ENCODE results near the gene LRRC14B. TPM values are rescaled to one million over a fixed set of nuclear protein-coding genes. Genes with fewer than 3 reads are reported as not detected.

The LRRC14B gene
- total RNA-seq, 2 donors from 2014 or later: not detected

GRCh38 chr5:185095-186070, 5.9 kb upstream of the LRRC14B start:
- Mint-ChIP-seq H3K36me3 (ENCODE audit: insufficient read depth in 2 of 2) (no peaks in the 10 kb centered on the region), H3K9me3 (no peaks in the 10 kb centered on the region), H3K27me3 (ENCODE audit: low read depth) (no peaks in the 10 kb centered on the region), H3K27ac (no peak overlapping the region), H3K4me3 (no peak overlapping the region), H3K4me1 (ENCODE audit: low read depth) (peaks cover 12% of the 10 kb centered on the region)
- no peak for DNase-seq
- ATAC-seq (replicated peaks in 1 of 2): no peak

GRCh38 chr5:186091-187041, 4.9 kb upstream of the LRRC14B start:
- no peak for DNase-seq
- no peaks in the 10 kb centered on the region for H3K27me3 Mint-ChIP-seq (ENCODE audit: low read depth)
- H3K4me3 Mint-ChIP-seq: no peak overlapping the region
- H3K27ac Mint-ChIP-seq: no peak overlapping the region
- no peaks in the 10 kb centered on the region for H3K36me3 Mint-ChIP-seq (ENCODE audit: insufficient read depth in 2 of 2)
- ATAC-seq (replicated peaks in 1 of 2): no peak
- no peaks in the 10 kb centered on the region for H3K9me3 Mint-ChIP-seq
- peaks cover 14% of the 10 kb centered on the region for H3K4me1 Mint-ChIP-seq (ENCODE audit: low read depth)

GRCh38 chr5:187042-187431, 4.3 kb upstream of the LRRC14B start:
- no peak for DNase-seq
- Mint-ChIP-seq H3K9me3 (no peaks in the 10 kb centered on the region), H3K27ac (no peak overlapping the region), H3K27me3 (ENCODE audit: low read depth) (no peaks in the 10 kb centered on the region), H3K4me1 (ENCODE audit: low read depth) (peaks cover 14% of the 10 kb centered on the region), H3K4me3 (no peak overlapping the region), H3K36me3 (ENCODE audit: insufficient read depth in 2 of 2) (no peaks in the 10 kb centered on the region)
- no peak for ATAC-seq (replicated peaks in 1 of 2)

GRCh38 chr5:187617-188451, 3.5 kb upstream of the LRRC14B start:
- Mint-ChIP-seq H3K4me1 (ENCODE audit: low read depth) (peaks cover 14% of the 10 kb centered on the region), H3K9me3 (no peaks in the 10 kb centered on the region), H3K27ac (no peak overlapping the region), H3K27me3 (ENCODE audit: low read depth) (no peaks in the 10 kb centered on the region), H3K4me3 (peak overlapping the region; percentile 39 to 47), H3K36me3 (ENCODE audit: insufficient read depth in 2 of 2) (no peaks in the 10 kb centered on the region)
- DNase-seq (no peak), ATAC-seq (replicated peaks in 1 of 2) (no peak)

- Mint-ChIP-seq H3K4me3 (peak overlapping the region; percentile 39 to 47), H3K36me3 (ENCODE audit: insufficient read depth in 2 of 2) (no peaks in the 10 kb centered on the region), H3K9me3 (no peaks in the 10 kb centered on the region), H3K27ac (no peak overlapping the region), H3K27me3 (ENCODE audit: low read depth) (no peaks in the 10 kb centered on the region), H3K4me1 (ENCODE audit: low read depth) (peaks cover 14% of the 10 kb centered on the region)
- peak; percentile 93 to 94 for ATAC-seq (replicated peaks in 1 of 2)
- DNase-seq: peak; percentile 92
Measured at GRCh38 chr5:188488-189481, 2.5 kb upstream of the LRRC14B start.

- H3K27me3 Mint-ChIP-seq (ENCODE audit: low read depth): no peaks in the 10 kb centered on the region
- ATAC-seq (replicated peaks in 1 of 2): no peak
- DNase-seq: no peak
- no peaks in the 10 kb centered on the region for H3K36me3 Mint-ChIP-seq (ENCODE audit: insufficient read depth in 2 of 2)
- no peaks in the 10 kb centered on the region for H3K9me3 Mint-ChIP-seq
- no peak overlapping the region for H3K27ac Mint-ChIP-seq
- peaks cover 14% of the 10 kb centered on the region for H3K4me1 Mint-ChIP-seq (ENCODE audit: low read depth)
- no peak overlapping the region for H3K4me3 Mint-ChIP-seq
Measured at GRCh38 chr5:189486-189885, 1.8 kb upstream of the LRRC14B start.

- ATAC-seq (replicated peaks in 1 of 2) (no peak), DNase-seq (no peak)
- H3K4me3 Mint-ChIP-seq: no peak overlapping the region
- no peaks in the 10 kb centered on the region for H3K36me3 Mint-ChIP-seq (ENCODE audit: insufficient read depth in 2 of 2)
- no peaks in the 10 kb centered on the region for H3K27me3 Mint-ChIP-seq (ENCODE audit: low read depth)
- peaks cover 14% of the 10 kb centered on the region for H3K4me1 Mint-ChIP-seq (ENCODE audit: low read depth)
- H3K27ac Mint-ChIP-seq: no peak overlapping the region
- no peaks in the 10 kb centered on the region for H3K9me3 Mint-ChIP-seq
Measured at GRCh38 chr5:189976-190365, 1.3 kb upstream of the LRRC14B start.

GRCh38 chr5:190366-191035, 794 bp upstream of the LRRC14B start:
- DNase-seq (no peak), ATAC-seq (replicated peaks in 1 of 2) (no peak)
- no peaks in the 10 kb centered on the region for H3K36me3 Mint-ChIP-seq (ENCODE audit: insufficient read depth in 2 of 2)
- H3K4me1 Mint-ChIP-seq (ENCODE audit: low read depth): peaks cover 14% of the 10 kb centered on the region
- H3K27me3 Mint-ChIP-seq (ENCODE audit: low read depth): no peaks in the 10 kb centered on the region
- H3K27ac Mint-ChIP-seq: no peak overlapping the region
- H3K9me3 Mint-ChIP-seq: no peaks in the 10 kb centered on the region
- H3K4me3 Mint-ChIP-seq: peak overlapping the region in 1 of 2 donors; percentile 58

GRCh38 chr5:191949-192690, 825 bp downstream of the LRRC14B start:
- DNase-seq (no peak), ATAC-seq (replicated peaks in 1 of 2) (no peak)
- H3K9me3 Mint-ChIP-seq: no peaks in the 10 kb centered on the region
- peaks cover 14% of the 10 kb centered on the region for H3K4me1 Mint-ChIP-seq (ENCODE audit: low read depth)
- H3K27me3 Mint-ChIP-seq (ENCODE audit: low read depth): no peaks in the 10 kb centered on the region
- peak overlapping the region in 1 of 2 donors; percentile 13 for H3K4me3 Mint-ChIP-seq
- H3K27ac Mint-ChIP-seq: no peak overlapping the region
- no peaks in the 10 kb centered on the region for H3K36me3 Mint-ChIP-seq (ENCODE audit: insufficient read depth in 2 of 2)

- DNase-seq (no peak), ATAC-seq (replicated peaks in 1 of 2) (no peak)
- Mint-ChIP-seq H3K27me3 (ENCODE audit: low read depth) (no peaks in the 10 kb centered on the region), H3K36me3 (ENCODE audit: insufficient read depth in 2 of 2) (no peaks in the 10 kb centered on the region), H3K4me3 (no peak overlapping the region), H3K27ac (no peak overlapping the region), H3K9me3 (no peaks in the 10 kb centered on the region), H3K4me1 (ENCODE audit: low read depth) (peaks cover 14% of the 10 kb centered on the region)
Measured at GRCh38 chr5:192691-192969, 1.3 kb downstream of the LRRC14B start.
